C4-2B (cell line): Measurements from ENCODE around the gene SLC2A5.

Experiments used
- CTCF ChIP-seq: fragments of 450-650 bp; conservative IDR thresholded peaks from 2 replicates; pipeline ENCODE4 v1.5.1; 2017; ENCODE audit warnings: mild to moderate bottlenecking
- ZFX ChIP-seq: fragments of 450-650 bp; IDR thresholded peaks from 2 replicates; pipeline ENCODE4 v1.6.1; 2017

GRCh38 chr1:8989821-8990220, 79.6 kb downstream of the SLC2A5 start:
- TF ChIP-seq CTCF: no peak
- TF ChIP-seq ZFX: no peak
